ENCODE results near the gene IMPG1. TPM values are rescaled to one million over a fixed set of nuclear protein-coding genes. Genes with fewer than 3 reads are reported as not detected.

Gene IMPG1
- total and polyA plus RNA-seq, 2 of the 8 experiments (the other 6 are each of a cell fraction or from before 2014, with no cell fraction given), result 0.02 TPM; not detected in 1

DNA sequence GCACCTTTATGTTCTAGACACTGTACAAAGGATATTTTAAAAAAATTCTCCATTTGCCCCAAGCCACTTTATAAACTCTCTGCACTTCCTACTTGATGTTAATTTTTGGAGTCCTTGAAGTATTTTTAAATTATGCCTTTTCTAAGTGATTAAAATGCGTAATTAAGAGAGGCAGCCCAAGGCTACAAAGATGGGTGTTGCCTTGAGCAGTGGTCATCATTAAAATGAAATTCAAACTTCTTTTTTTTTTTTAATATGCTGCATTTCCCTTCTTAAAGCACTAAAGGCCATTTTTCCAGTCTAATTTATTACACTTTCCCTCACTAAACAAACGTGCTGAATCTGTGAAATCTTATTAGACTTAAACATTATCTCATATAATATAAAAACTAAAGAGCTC is 102.4 kb downstream of the IMPG1 start:
- no peaks in the 10 kb centered on the region for H3K36me3 ChIP-seq (ENCODE audit: control insufficient read depth in 2 of 4, insufficient read depth in 4 of 4, low read length in 3 of 4)
- H3K4me1 ChIP-seq (replicated peaks in 1 of 4; ENCODE audit: control insufficient read depth in 3 of 4, insufficient read depth in 4 of 4, low read length in 3 of 4), result no peaks in the 10 kb centered on the region
- H3K4ac ChIP-seq (replicated peaks; ENCODE audit: insufficient read length, low read depth, low read length), result no peak overlapping the region
- H3K79me1 ChIP-seq (ENCODE audit: low read depth, low read length), result no peaks in the 10 kb centered on the region
- H4K20me1 ChIP-seq (replicated peaks in 1 of 2; ENCODE audit: control insufficient read depth in 1 of 2, insufficient read depth in 2 of 2, low read length in 2 of 2), result no peaks in the 10 kb centered on the region
- no peaks in the 10 kb centered on the region for H3K23me2 ChIP-seq (ENCODE audit: low read depth, low read length)
- no peaks in the 10 kb centered on the region for H3K79me2 ChIP-seq (ENCODE audit: control insufficient read depth in 1 of 2, insufficient read depth in 2 of 2, low read length in 2 of 2)
- no peak overlapping the region for H4K91ac ChIP-seq (replicated peaks; ENCODE audit: insufficient read length, low read length)
- no peak overlapping the region for H3K27ac ChIP-seq (ENCODE audit: low read depth, low read length)
- no peak overlapping the region for H3K18ac ChIP-seq (ENCODE audit: extremely low read depth, low read length)
- no peak overlapping the region for H3K14ac ChIP-seq (ENCODE audit: insufficient read length)
- H3K9ac ChIP-seq (replicated peaks in 1 of 4; ENCODE audit: extremely low read depth in 1 of 4, low read depth in 3 of 4, low read length in 3 of 4), result no peak overlapping the region
- H2BK20ac ChIP-seq (ENCODE audit: low read length), result no peak overlapping the region
- CTCF ChIA-PET (ENCODE audit: partially characterized antibody), result no interaction called here
- H4K5ac ChIP-seq (ENCODE audit: insufficient read length, low read depth, low read length), result no peak overlapping the region
- H2BK12ac ChIP-seq (ENCODE audit: low read depth, low read length), result no peak overlapping the region
- H4K8ac ChIP-seq (ENCODE audit: extremely low read depth, insufficient read depth, low read length), result no peak overlapping the region
- 89% methylated on average over 2 of the region's 2 CpGs; no CpG with 5 or more reads in 1 of the 2 experiments for WGBS, 2 experiments (ENCODE audit: extremely low coverage in 1 of 2, insufficient coverage in 1 of 2, insufficient read length in 1 of 2, insufficient replicate concordance in 2 of 2, low coverage in 1 of 2, low lambda C conversion rate in 2 of 2, missing lambda C conversion rate in 1 of 2)
- H2AFZ ChIP-seq (ENCODE audit: low read length), result no peak overlapping the region
- H2BK5ac ChIP-seq (ENCODE audit: low read depth, low read length), result no peak overlapping the region
- H3K27me3 ChIP-seq (replicated peaks in 1 of 4; ENCODE audit: control insufficient read depth in 3 of 4, extremely low read depth in 1 of 4, insufficient read depth in 3 of 4, low read length in 3 of 4), result no peaks in the 10 kb centered on the region
- FAIRE-seq, result no peak
- H3K23ac ChIP-seq (ENCODE audit: insufficient read length), result no peak overlapping the region
- POLR2A ChIA-PET (ENCODE audit: partially characterized antibody), result no interaction called here
- H2AK5ac ChIP-seq (ENCODE audit: low read depth, low read length), result no peak overlapping the region
- H2BK120ac ChIP-seq (replicated peaks; ENCODE audit: low read depth, low read length), result no peak overlapping the region
- H3K4me3 ChIP-seq (ENCODE audit: extremely low read depth in 1 of 4, insufficient read depth in 2 of 4, low read depth in 3 of 4, low read length in 4 of 4), result no peak overlapping the region
- no peaks in the 10 kb centered on the region for H3K9me3 ChIP-seq (ENCODE audit: insufficient read depth in 2 of 2, low read depth in 1 of 2, low read length in 1 of 2)
- no peak for DNase-seq (ENCODE audit: low read depth in 1 of 2, low spot score in 2 of 2)
- H2BK15ac ChIP-seq (ENCODE audit: low read length), result no peak overlapping the region
- H3K4me2 ChIP-seq (ENCODE audit: insufficient read depth in 1 of 2, low read depth in 2 of 2, low read length in 2 of 2), result no peak overlapping the region
- no peak overlapping the region for H3K56ac ChIP-seq (replicated peaks; ENCODE audit: insufficient read length, low read depth, low read length)
- no peak for TF ChIP-seq SIN3A (conservative IDR thresholded peaks at IDR 0.05 in 1 of 2, IDR thresholded peaks at IDR 0.05 in 1 of 2; ENCODE audit: low read depth in 1 of 2, low read length in 2 of 2)
- TF ChIP-seq NRF1 (IDR thresholded peaks at IDR 0.05; ENCODE audit: low read depth, low read length), result no peak
- TF ChIP-seq SIRT6 (IDR thresholded peaks at IDR 0.05; ENCODE audit: low read length), result no peak
- no peak for TF ChIP-seq SIX5 (IDR thresholded peaks at IDR 0.05; ENCODE audit: low read depth, low read length)
- no peak for TF ChIP-seq MAFK (IDR thresholded peaks at IDR 0.05; ENCODE audit: low read depth, low read length)
- TF ChIP-seq, protein P1, sequence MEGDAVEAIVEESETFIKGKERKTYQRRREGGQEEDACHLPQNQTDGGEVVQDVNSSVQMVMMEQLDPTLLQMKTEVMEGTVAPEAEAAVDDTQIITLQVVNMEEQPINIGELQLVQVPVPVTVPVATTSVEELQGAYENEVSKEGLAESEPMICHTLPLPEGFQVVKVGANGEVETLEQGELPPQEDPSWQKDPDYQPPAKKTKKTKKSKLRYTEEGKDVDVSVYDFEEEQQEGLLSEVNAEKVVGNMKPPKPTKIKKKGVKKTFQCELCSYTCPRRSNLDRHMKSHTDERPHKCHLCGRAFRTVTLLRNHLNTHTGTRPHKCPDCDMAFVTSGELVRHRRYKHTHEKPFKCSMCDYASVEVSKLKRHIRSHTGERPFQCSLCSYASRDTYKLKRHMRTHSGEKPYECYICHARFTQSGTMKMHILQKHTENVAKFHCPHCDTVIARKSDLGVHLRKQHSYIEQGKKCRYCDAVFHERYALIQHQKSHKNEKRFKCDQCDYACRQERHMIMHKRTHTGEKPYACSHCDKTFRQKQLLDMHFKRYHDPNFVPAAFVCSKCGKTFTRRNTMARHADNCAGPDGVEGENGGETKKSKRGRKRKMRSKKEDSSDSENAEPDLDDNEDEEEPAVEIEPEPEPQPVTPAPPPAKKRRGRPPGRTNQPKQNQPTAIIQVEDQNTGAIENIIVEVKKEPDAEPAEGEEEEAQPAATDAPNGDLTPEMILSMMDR (IDR thresholded peaks at IDR 0.05; ENCODE audit: control extremely low read depth in 1 of 3, insufficient read depth in 1 of 3, low read depth in 1 of 3, low read length in 3 of 3), result no peak
- no peak for TF ChIP-seq BACH1 (IDR thresholded peaks at IDR 0.05; ENCODE audit: low read length)
- TF ChIP-seq RXRA (IDR thresholded peaks at IDR 0.05; ENCODE audit: insufficient read depth, low read depth, low read length), result no peak
- no peak for TF ChIP-seq TAF7 (optimal IDR thresholded peaks at IDR 0.05; ENCODE audit: borderline replicate concordance, low read depth, low read length)
- no peak for TF ChIP-seq KDM4A (IDR thresholded peaks at IDR 0.05; ENCODE audit: low read depth, low read length, severe bottlenecking)
- TF ChIP-seq CHD1 (IDR thresholded peaks at IDR 0.05; ENCODE audit: low read depth, low read length), result no peak
- TF ChIP-seq JUN (IDR thresholded peaks at IDR 0.05; ENCODE audit: low read depth, low read length), result no peak
- TF ChIP-seq JUND (IDR thresholded peaks at IDR 0.05; ENCODE audit: low read length), result no peak
